Endothelial cell (in vitro differentiated cells): ENCODE results near the gene MSMO1. TPM values are rescaled to one million over a fixed set of nuclear protein-coding genes. Genes with fewer than 3 reads are reported as not detected.

Experiments
- DNase-seq: peaks from one replicate; pipeline ENCODE4 v3.0.0; 2021; ENCODE audit warnings: low spot score
- H3K27ac Mint-ChIP-seq: one replicate; pipeline ENCODE4 v1.8.0; 2021; ENCODE audit warnings: mixed read lengths, inconsistent platforms; ENCODE audit not compliant: unreplicated experiment
- H3K27me3 Mint-ChIP-seq: one replicate; pipeline ENCODE4 v1.8.0; 2021; ENCODE audit warnings: mild to moderate bottlenecking, moderate library complexity, mixed read lengths, inconsistent platforms; ENCODE audit not compliant: unreplicated experiment
- H3K36me3 Mint-ChIP-seq: one replicate; pipeline ENCODE4 v1.8.0; 2021; ENCODE audit warnings: mild to moderate bottlenecking, low read depth, mixed read lengths, inconsistent platforms; ENCODE audit not compliant: unreplicated experiment
- H3K4me1 Mint-ChIP-seq: one replicate; pipeline ENCODE4 v1.8.0; 2021; ENCODE audit warnings: mild to moderate bottlenecking, mixed read lengths, inconsistent platforms; ENCODE audit not compliant: unreplicated experiment
- H3K4me3 Mint-ChIP-seq: one replicate; pipeline ENCODE4 v1.8.0; 2021; ENCODE audit warnings: mild to moderate bottlenecking, mixed read lengths, inconsistent platforms; ENCODE audit not compliant: unreplicated experiment
- H3K9me3 Mint-ChIP-seq: one replicate; pipeline ENCODE4 v1.8.0; 2021; ENCODE audit warnings: mixed read lengths, inconsistent platforms; ENCODE audit not compliant: unreplicated experiment
- microRNA-seq: library from miRNA; unstranded; fragments of <30 nt; microRNA quantifications from one replicate; pipeline ENCODE4, GENCODE V29; 2020; ENCODE audit not compliant: unreplicated experiment
- total RNA-seq: library from RNA; stranded (reverse); fragmentation: NEBNext Ultra II Directional; extraction: Animal tissue kit (Norgen Biotek cat#: 25700); gene quantifications from one replicate; pipeline ENCODE4 v1.2.1, GENCODE V29; 2021; ENCODE audit not compliant: unreplicated experiment
- TF ChIP-seq, protein P1 (sequence below): fragments of 200-600 bp; sonication (generic); IDR thresholded peaks from one replicate; pipeline ENCODE4 v1.5.0; 2021; ENCODE audit warnings: antibody characterized with exemption; ENCODE audit not compliant: unreplicated experiment

The MSMO1 gene
- total RNA-seq, 1 donor from 2014 or later, result 118 TPM

DNA sequence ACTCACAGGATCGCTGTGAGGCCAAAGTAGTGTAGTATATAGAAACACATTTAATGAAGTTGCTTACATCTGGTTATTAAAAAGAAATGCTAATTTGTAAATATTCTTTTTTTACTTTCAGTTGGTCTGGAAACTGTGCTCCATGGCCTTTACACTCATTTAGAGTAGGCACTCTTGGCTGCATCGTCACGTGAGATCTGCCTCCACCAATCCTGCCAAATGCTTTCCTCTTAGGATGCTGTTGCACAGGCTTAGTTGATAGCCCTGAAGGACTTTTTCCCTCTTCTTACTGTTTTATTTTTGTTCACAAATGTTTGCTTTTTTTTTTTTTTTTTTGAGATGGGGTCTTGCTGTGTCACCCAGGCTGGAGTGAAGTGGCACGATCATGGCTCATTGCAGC is 57.7 kb downstream of the MSMO1 start:
- TF ChIP-seq, protein P1, sequence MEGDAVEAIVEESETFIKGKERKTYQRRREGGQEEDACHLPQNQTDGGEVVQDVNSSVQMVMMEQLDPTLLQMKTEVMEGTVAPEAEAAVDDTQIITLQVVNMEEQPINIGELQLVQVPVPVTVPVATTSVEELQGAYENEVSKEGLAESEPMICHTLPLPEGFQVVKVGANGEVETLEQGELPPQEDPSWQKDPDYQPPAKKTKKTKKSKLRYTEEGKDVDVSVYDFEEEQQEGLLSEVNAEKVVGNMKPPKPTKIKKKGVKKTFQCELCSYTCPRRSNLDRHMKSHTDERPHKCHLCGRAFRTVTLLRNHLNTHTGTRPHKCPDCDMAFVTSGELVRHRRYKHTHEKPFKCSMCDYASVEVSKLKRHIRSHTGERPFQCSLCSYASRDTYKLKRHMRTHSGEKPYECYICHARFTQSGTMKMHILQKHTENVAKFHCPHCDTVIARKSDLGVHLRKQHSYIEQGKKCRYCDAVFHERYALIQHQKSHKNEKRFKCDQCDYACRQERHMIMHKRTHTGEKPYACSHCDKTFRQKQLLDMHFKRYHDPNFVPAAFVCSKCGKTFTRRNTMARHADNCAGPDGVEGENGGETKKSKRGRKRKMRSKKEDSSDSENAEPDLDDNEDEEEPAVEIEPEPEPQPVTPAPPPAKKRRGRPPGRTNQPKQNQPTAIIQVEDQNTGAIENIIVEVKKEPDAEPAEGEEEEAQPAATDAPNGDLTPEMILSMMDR, result no peak
- H3K4me1 Mint-ChIP-seq, result no peaks in the 10 kb centered on the region
- no peak overlapping the region for H3K4me3 Mint-ChIP-seq
- H3K9me3 Mint-ChIP-seq, result no peaks in the 10 kb centered on the region
- DNase-seq, result no peak
- no peak overlapping the region for H3K27ac Mint-ChIP-seq
- no peaks in the 10 kb centered on the region for H3K27me3 Mint-ChIP-seq
- H3K36me3 Mint-ChIP-seq, result no peaks in the 10 kb centered on the region

DNA sequence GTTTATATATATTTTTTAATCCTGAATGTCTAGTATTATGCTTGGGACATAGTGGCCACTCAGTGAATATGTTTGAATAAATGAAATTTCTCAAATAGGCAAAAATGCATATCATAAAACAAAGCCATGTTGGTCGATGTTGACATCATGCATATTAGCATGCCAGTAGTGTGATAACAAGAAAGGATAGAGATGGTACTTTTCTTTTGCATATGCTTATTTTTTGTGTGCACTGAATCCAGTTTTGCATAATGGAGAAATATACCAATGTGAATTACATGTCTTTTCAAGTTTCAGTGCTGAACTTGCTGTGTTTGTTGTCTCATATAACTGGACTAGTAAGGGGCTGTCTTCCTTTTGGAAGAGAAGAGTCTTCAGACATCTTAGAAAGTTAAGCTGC is 58.9 kb downstream of the MSMO1 start:
- DNase-seq, result no peak
- no peaks in the 10 kb centered on the region for H3K27me3 Mint-ChIP-seq
- H3K27ac Mint-ChIP-seq, result no peak overlapping the region
- H3K9me3 Mint-ChIP-seq, result no peaks in the 10 kb centered on the region
- TF ChIP-seq, protein P1, result no peak
- H3K4me3 Mint-ChIP-seq, result no peak overlapping the region
- H3K4me1 Mint-ChIP-seq, result no peaks in the 10 kb centered on the region
- no peaks in the 10 kb centered on the region for H3K36me3 Mint-ChIP-seq

DNA sequence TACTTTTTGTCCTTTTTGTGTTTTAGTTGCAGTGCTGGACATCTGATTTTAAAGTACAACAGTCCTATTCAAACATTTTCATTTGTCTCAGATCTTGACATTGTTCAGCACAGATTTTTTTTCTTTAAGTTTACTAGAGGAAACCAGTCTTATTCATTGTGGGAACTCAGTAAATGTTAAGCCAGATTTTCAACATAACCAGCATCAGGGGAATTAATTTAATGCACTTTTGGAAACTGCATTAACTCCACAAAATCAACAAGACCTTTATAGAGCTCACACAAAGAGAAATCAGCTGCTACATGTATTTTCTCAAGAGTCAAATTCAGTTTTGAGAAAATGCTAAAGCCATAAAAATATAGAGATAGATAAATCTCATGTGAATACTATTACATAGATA is 61.3 kb downstream of the MSMO1 start:
- DNase-seq, result no peak
- Mint-ChIP-seq H3K4me1 (no peaks in the 10 kb centered on the region), H3K27ac (no peak overlapping the region), H3K27me3 (no peaks in the 10 kb centered on the region), H3K9me3 (no peaks in the 10 kb centered on the region), H3K36me3 (no peaks in the 10 kb centered on the region), H3K4me3 (no peak overlapping the region)
- TF ChIP-seq, protein P1, result no peak

Small RNA genes lying within 50 kb of the gene (microRNA-seq; reads per million reads assigned to microRNA genes)
- gene MIR578, result not detected

Other genes starting within 250 kb of the MSMO1 start
- gene TMEM192, start 214.8 kb upstream of the MSMO1 start, total RNA-seq, result 11.6 TPM
- 10.6 TPM for gene KLHL2, start 120.1 kb upstream of the MSMO1 start, total RNA-seq
- 2.3 TPM for gene CPE, start 51.3 kb downstream of the MSMO1 start, total RNA-seq